ENCODE measurements around the gene ELP4. TPM values are rescaled to one million over a fixed set of nuclear protein-coding genes. Genes with fewer than 3 reads are reported as not detected.
A peak's percentile ranks its signal among the peaks of the same experiment; 100 is the strongest.

Gene ELP4
- total RNA-seq, 1 experiment from 2014 or later = 15.2 TPM

GRCh38 chr11:31649129-31649966, 139.8 kb downstream of the ELP4 start:
- H3K27ac Mint-ChIP-seq = peak overlapping the region in 1 of 3 experiments; percentile 82; a peak in 3 of 7 replicates

More at GRCh38 chr11:31649129-31649966, 139.8 kb downstream of the ELP4 start:
- no peak overlapping the region for H3K23ac ChIP-seq (ENCODE audit: insufficient read length, low read depth, low read length)
- no peak overlapping the region for H3K4ac ChIP-seq (ENCODE audit: low read depth, low read length)
- no peak overlapping the region for H4K5ac ChIP-seq (ENCODE audit: insufficient read length, low read depth, low read length)
- H3K9me3 Mint-ChIP-seq = no peaks in the 10 kb centered on the region
- no peak overlapping the region for H2BK20ac ChIP-seq (ENCODE audit: low read depth, low read length, poor library complexity, severe bottlenecking)
- no peak overlapping the region for H2BK12ac ChIP-seq (ENCODE audit: insufficient read length, low read depth, low read length)
- H3T11ph ChIP-seq (ENCODE audit: low read length) = no peak overlapping the region
- H3K4me1 Mint-ChIP-seq = peaks cover 15 to 22% of the 10 kb centered on the region in 2 experiments
- H3K36me3 Mint-ChIP-seq (ENCODE audit: insufficient read depth in 1 of 3, low read depth in 3 of 3) = no peaks in the 10 kb centered on the region
- no peaks in the 10 kb centered on the region for H4K20me1 ChIP-seq (ENCODE audit: control insufficient read depth, insufficient read depth, insufficient read length)
- H3K18ac ChIP-seq (ENCODE audit: insufficient read length, low read depth, low read length) = no peak overlapping the region
- DNase-seq = no peak
- H3K27me3 Mint-ChIP-seq (ENCODE audit: low read depth) = no peaks in the 10 kb centered on the region
- no peak overlapping the region for H3K4me3 Mint-ChIP-seq
- no peak overlapping the region for H2BK120ac ChIP-seq (ENCODE audit: low read depth, low read length, poor library complexity, severe bottlenecking)
- H3K27ac ChIP-seq (ENCODE audit: insufficient read length, low read depth, low read length) = no peak overlapping the region
- no peaks in the 10 kb centered on the region for H3K23me2 ChIP-seq (ENCODE audit: insufficient read length, low read depth, low read length, poor library complexity, severe bottlenecking)
- H3K4me1 ChIP-seq (ENCODE audit: insufficient read depth, low read length) = peaks cover 2% of the 10 kb centered on the region; the same call in 1 of the 2 replicates
- no peak overlapping the region for H2AFZ ChIP-seq (ENCODE audit: low read length)
- TF ChIP-seq CTCF (conservative IDR thresholded peaks at IDR 0.05) = no peak
- no peak overlapping the region for H2BK15ac ChIP-seq (ENCODE audit: low read depth, low read length)
- H3K9ac ChIP-seq (ENCODE audit: extremely low read depth, insufficient read length, low read length) = no peak overlapping the region
- H3K56ac ChIP-seq (ENCODE audit: insufficient read length, low read depth, low read length) = no peak overlapping the region
- no CpG with 5 or more reads among the region's 6 CpGs for WGBS (ENCODE audit: extremely low coverage, insufficient read length, low lambda C conversion rate)
- no peak overlapping the region for H3K4me2 ChIP-seq (ENCODE audit: insufficient read depth, insufficient read length, low read length)
- H3K79me2 ChIP-seq (ENCODE audit: insufficient read depth, low read length) = no peaks in the 10 kb centered on the region
- H4K91ac ChIP-seq (ENCODE audit: insufficient read length, low read depth, low read length) = no peak overlapping the region
- H3K9me3 ChIP-seq (ENCODE audit: control insufficient read depth, low read depth, low read length) = no peaks in the 10 kb centered on the region
- H2AK5ac ChIP-seq (ENCODE audit: insufficient read length, low read length) = no peak overlapping the region
- H3K79me1 ChIP-seq (ENCODE audit: insufficient read depth, low read depth, low read length, poor library complexity, severe bottlenecking) = no peaks in the 10 kb centered on the region
- H3K27me3 ChIP-seq (ENCODE audit: insufficient read depth, low read length) = no peaks in the 10 kb centered on the region
- no peak overlapping the region for H4K8ac ChIP-seq (replicated peaks; ENCODE audit: insufficient read length, low read depth, low read length)
- H3K14ac ChIP-seq (ENCODE audit: insufficient read depth, low read length) = no peak overlapping the region
- no peak overlapping the region for H2BK5ac ChIP-seq (ENCODE audit: insufficient read length, low read length)

Measured in H9 (cell line).